GM19043 (cell line): ENCODE results near the gene NCOA3.
"Not testable (repeated sequence)": the region's sequence is repeated elsewhere in the genome, so short reads cannot be mapped to it uniquely, and the experiment has no call there.

Source experiments
- ATAC-seq: cut with Tn5 transposase; IDR thresholded peaks from one replicate; pipeline ENCODE4 v1.9.1; 2021; ENCODE audit warnings: low read depth; ENCODE audit not compliant: unreplicated experiment

The NCOA3 gene

GRCh38 chr20:47532002-47532401 is 30.3 kb downstream of the NCOA3 start:
- no peak for ATAC-seq

GRCh38 chr20:47533518-47534062 is 31.9 kb downstream of the NCOA3 start:
- no peak for ATAC-seq

- no peak for ATAC-seq
Observed at GRCh38 chr20:47534405-47534804, 32.7 kb downstream of the NCOA3 start.

GRCh38 chr20:47535088-47535487 is 33.4 kb downstream of the NCOA3 start:
- no peak for ATAC-seq

GRCh38 chr20:47535994-47536393 is 34.3 kb downstream of the NCOA3 start:
- no peak for ATAC-seq

- ATAC-seq, result no peak
Observed at GRCh38 chr20:47540443-47541354, 39.0 kb downstream of the NCOA3 start.

- no peak for ATAC-seq
Observed at GRCh38 chr20:47541355-47541922, 39.8 kb downstream of the NCOA3 start.

GRCh38 chr20:47543006-47543431 is 41.3 kb downstream of the NCOA3 start:
- no peak for ATAC-seq

- ATAC-seq, result no peak
Observed at GRCh38 chr20:47544240-47544639, 42.6 kb downstream of the NCOA3 start.

GRCh38 chr20:47544852-47545251 is 43.2 kb downstream of the NCOA3 start:
- ATAC-seq, result no peak

- ATAC-seq, result no peak
Observed at GRCh38 chr20:47545499-47545898, 43.8 kb downstream of the NCOA3 start.

GRCh38 chr20:47546184-47547033 is 44.7 kb downstream of the NCOA3 start:
- no peak for ATAC-seq

GRCh38 chr20:47547034-47547387 is 45.3 kb downstream of the NCOA3 start:
- no peak for ATAC-seq

GRCh38 chr20:47549671-47550070 is 48.0 kb downstream of the NCOA3 start:
- no peak for ATAC-seq

- ATAC-seq, result no peak
Observed at GRCh38 chr20:47551222-47551621, 49.5 kb downstream of the NCOA3 start.

- no peak for ATAC-seq
Observed at GRCh38 chr20:47551841-47552240, 50.2 kb downstream of the NCOA3 start.

GRCh38 chr20:47552996-47553395 is 51.3 kb downstream of the NCOA3 start:
- no peak for ATAC-seq

GRCh38 chr20:47553594-47554235 is 52.0 kb downstream of the NCOA3 start:
- ATAC-seq, result not testable (repeated sequence)

GRCh38 chr20:47554283-47554682 is 52.6 kb downstream of the NCOA3 start:
- not testable (repeated sequence) for ATAC-seq

- no peak for ATAC-seq
Observed at GRCh38 chr20:47557218-47557617, 55.5 kb downstream of the NCOA3 start.
